SK-N-SH (cell line): ENCODE results near the gene RNLS. TPM values are rescaled to one million over a fixed set of nuclear protein-coding genes. Genes with fewer than 3 reads are reported as not detected.

ENCODE experiments used
- CTCF ChIA-PET: fragments of 300-600, 350-600 bp; formaldehyde crosslinking; extraction: SDS; loops from one replicate; lab custom pipeline; 2021; lab: Yijun Ruan, JAX
- POLR2A ChIA-PET: fragments of 350-600 bp; sonication (Branson Sonifier 250); formaldehyde crosslinking; extraction: SDS; loops from one replicate; lab custom pipeline; 2020; ENCODE audit warnings: antibody characterized with exemption, inconsistent platforms; lab: Yijun Ruan, JAX
- DNase-seq: peaks from one replicate; pipeline ENCODE4 v3.0.0; 2012
- H2AFZ ChIP-seq: fragments of 200-600 bp; sonication (generic); 2 replicates; pipeline ENCODE4 v1.8.1; 2016; ENCODE audit warnings: antibody characterized with exemption, mild to moderate bottlenecking, low read depth
- H3F3A ChIP-seq: fragments of 200-600 bp; sonication (generic); replicated peaks from 2 replicates; pipeline ENCODE3; 2016; ENCODE audit warnings: antibody characterized with exemption, mild to moderate bottlenecking; ENCODE audit not compliant: insufficient read depth
- H3K27ac ChIP-seq, 2 experiments: fragments of 200-500 bp in 1 of 2; fragments of 200-600 bp in 1 of 2; sonication (Bioruptor generic) in 1 of 2; sonication (generic), shearing (Covaris generic) in 1 of 2; 2 replicates each; pipeline versions ENCODE4 v1.5.1 to v1.6.1; 2014 to 2016; ENCODE audit warnings: low read depth in 2 of 2, inconsistent platforms in 1 of 2, low read length in 1 of 2, mild to moderate bottlenecking in 1 of 2, mixed read lengths in 1 of 2
- H3K27me3 ChIP-seq: fragments of 200-600 bp; sonication (generic), shearing (Covaris generic); 2 replicates; pipeline ENCODE4 v1.6.1; 2016; ENCODE audit warnings: mixed run types; ENCODE audit not compliant: insufficient read depth
- H3K36me3 ChIP-seq, 2 experiments: fragments of 200-500 bp in 1 of 2; fragments of 200-600 bp in 1 of 2; sonication (Bioruptor generic) in 1 of 2; sonication (generic) in 1 of 2; replicated peaks in 1 of 2; 2 replicates each; pipeline versions ENCODE3 to v1.5.1; 2014 to 2016; ENCODE audit warnings: low read length in 1 of 2, mild to moderate bottlenecking in 1 of 2; ENCODE audit not compliant: insufficient read depth in 2 of 2, control insufficient read depth in 1 of 2
- H3K4me1 ChIP-seq, 2 experiments: fragments of 200-500 bp in 1 of 2; fragments of 200-600 bp in 1 of 2; sonication (Bioruptor generic) in 1 of 2; sonication (generic), shearing (Covaris generic) in 1 of 2; 2 replicates each; pipeline versions ENCODE4 v1.5.1 to v1.6.1; 2014 to 2016; ENCODE audit warnings: low read depth in 1 of 2, low read length in 1 of 2, mixed run types in 1 of 2; ENCODE audit not compliant: insufficient read depth in 2 of 2, control insufficient read depth in 1 of 2
- H3K4me2 ChIP-seq: fragments of 200-600 bp; sonication (generic), shearing (Covaris generic); 2 replicates; pipeline ENCODE4 v1.6.1; 2017; ENCODE audit warnings: mixed run types
- H3K4me3 ChIP-seq, 2 experiments: fragments of 200-500 bp in 1 of 2; fragments of 200-600 bp in 1 of 2; sonication (Bioruptor generic) in 1 of 2; sonication (generic), shearing (Covaris generic) in 1 of 2; 2 replicates each; pipeline versions ENCODE4 v1.5.1 to v1.8.1; 2014 to 2016; ENCODE audit warnings: low read depth in 2 of 2, inconsistent platforms in 1 of 2, low read length in 1 of 2, mild to moderate bottlenecking in 1 of 2, mixed read lengths in 1 of 2, moderate library complexity in 1 of 2
- H3K79me2 ChIP-seq: fragments of 200-600 bp; sonication (generic); 2 replicates; pipeline ENCODE4 v1.8.1; 2017; ENCODE audit warnings: mild to moderate bottlenecking; ENCODE audit not compliant: insufficient read depth
- H3K9ac ChIP-seq: fragments of 200-600 bp; sonication (generic); 2 replicates; pipeline ENCODE4 v1.6.1; 2017; ENCODE audit warnings: mixed run types
- H3K9me2 ChIP-seq: fragments of 200-600 bp; sonication (generic); 2 replicates; pipeline ENCODE4 v1.6.1; 2017; ENCODE audit warnings: mixed run types
- H3K9me3 ChIP-seq: fragments of 200-600 bp; sonication (generic); 2 replicates; pipeline ENCODE4 v1.6.1; 2017; ENCODE audit warnings: mixed run types, mild to moderate bottlenecking, moderate library complexity
- H4K20me1 ChIP-seq: fragments of 200-600 bp; sonication (generic); 2 replicates; pipeline ENCODE4 v1.6.1; 2017; ENCODE audit warnings: mild to moderate bottlenecking, mixed run types; ENCODE audit not compliant: insufficient read depth
- CHD2 ChIP-seq: fragments of 150-350 bp; IDR thresholded peaks from 2 replicates; pipeline ENCODE4 v1.6.1; 2018; ENCODE audit warnings: low read length; ENCODE audit not compliant: partially characterized antibody
- FOSL2 ChIP-seq: IDR thresholded peaks from 2 replicates; pipeline ENCODE4 v1.4.0; 2012; ENCODE audit warnings: low read depth, mild to moderate bottlenecking, moderate library complexity, borderline replicate concordance
- FOXJ3 ChIP-seq: sonication (generic); formaldehyde crosslinking; IDR thresholded peaks from 2 replicates; pipeline ENCODE4 v1.5.1; 2020; ENCODE audit warnings: mild to moderate bottlenecking, missing genetic modification reagents
- FOXM1 ChIP-seq: IDR thresholded peaks from 2 replicates; pipeline ENCODE4 v1.4.0; 2012; ENCODE audit warnings: low read depth, mild to moderate bottlenecking
- GATA2 ChIP-seq: sonication (generic); formaldehyde crosslinking; IDR thresholded peaks from 2 replicates; pipeline ENCODE4 v1.5.0; 2020; ENCODE audit warnings: mild to moderate bottlenecking, missing genetic modification reagents
- JUND ChIP-seq: IDR thresholded peaks from 2 replicates; pipeline ENCODE4 v1.4.0; 2012
- MAX ChIP-seq: IDR thresholded peaks from 2 replicates; pipeline ENCODE4 v1.4.0; 2012; ENCODE audit warnings: low read depth
- MEF2A ChIP-seq: IDR thresholded peaks from 2 replicates; pipeline ENCODE4 v1.4.0; 2012; ENCODE audit warnings: low read depth, borderline replicate concordance
- NFIC ChIP-seq: IDR thresholded peaks from 2 replicates; pipeline ENCODE4 v1.4.0; 2012; ENCODE audit warnings: borderline replicate concordance
- PBX3 ChIP-seq: IDR thresholded peaks from 2 replicates; pipeline ENCODE4; 2012
- RCOR1 ChIP-seq: fragments of 150-350 bp; IDR thresholded peaks from 2 replicates; pipeline ENCODE4 v1.6.1; 2017; ENCODE audit warnings: antibody characterized with exemption, low read length
- REST ChIP-seq: IDR thresholded peaks from 2 replicates; pipeline ENCODE4 v1.6.1; 2012; ENCODE audit warnings: mild to moderate bottlenecking, low read depth, low read length, moderate library complexity
- RFX5 ChIP-seq: IDR thresholded peaks from 2 replicates; pipeline ENCODE4 v1.6.1; 2012; ENCODE audit warnings: mild to moderate bottlenecking, improper control_type of control experiment, low read length
- SMC3 ChIP-seq: IDR thresholded peaks from 2 replicates; pipeline ENCODE4 v1.6.1; 2012; ENCODE audit warnings: low read depth, low read length, improper control_type of control experiment
- TAF1 ChIP-seq: IDR thresholded peaks from 2 replicates; pipeline ENCODE4 v1.6.1; 2012; ENCODE audit warnings: low read depth, mild to moderate bottlenecking, low read length, moderate library complexity, borderline replicate concordance
- TEAD4 ChIP-seq: IDR thresholded peaks from 2 replicates; pipeline ENCODE4 v1.4.0; 2012; ENCODE audit warnings: mild to moderate bottlenecking, borderline replicate concordance; ENCODE audit not compliant: insufficient read depth
- USF1 ChIP-seq: IDR thresholded peaks from 2 replicates; pipeline ENCODE4 v1.4.0; 2012; ENCODE audit warnings: low read depth, borderline replicate concordance
- YY1 ChIP-seq: IDR thresholded peaks from 2 replicates; pipeline ENCODE4 v1.4.0; 2012; ENCODE audit warnings: low read depth, mild to moderate bottlenecking
- ZBTB33 ChIP-seq: IDR thresholded peaks from 2 replicates; pipeline ENCODE4 v1.4.0; 2012; ENCODE audit warnings: low read depth, borderline replicate concordance
- WGBS: methylation state at CpG from one replicate; pipeline ENCODE4 v1.1.6; 2017; ENCODE audit warnings: low lambda C conversion rate; 5-methylcytosine and 5-hydroxymethylcytosine counted together
- polyA plus RNA-seq, 3 experiments: library from polyadenylated mRNA; depleted of rRNA; stranded (reverse); fragments of >200 nt; gene quantifications; 2 replicates each; pipeline ENCODE4 v1.2.3, GENCODE V29; 2012
- TF ChIP-seq, protein P1 (sequence below): fragments of 200-600 bp; sonication (generic); IDR thresholded peaks from 2 replicates; pipeline ENCODE4 v1.6.1; 2017; ENCODE audit warnings: antibody characterized with exemption, mild to moderate bottlenecking, moderate library complexity

Gene RNLS
- polyA plus RNA-seq, 1 of the 3 experiments (the other 2 are of a cell fraction) = not detected

DNA sequence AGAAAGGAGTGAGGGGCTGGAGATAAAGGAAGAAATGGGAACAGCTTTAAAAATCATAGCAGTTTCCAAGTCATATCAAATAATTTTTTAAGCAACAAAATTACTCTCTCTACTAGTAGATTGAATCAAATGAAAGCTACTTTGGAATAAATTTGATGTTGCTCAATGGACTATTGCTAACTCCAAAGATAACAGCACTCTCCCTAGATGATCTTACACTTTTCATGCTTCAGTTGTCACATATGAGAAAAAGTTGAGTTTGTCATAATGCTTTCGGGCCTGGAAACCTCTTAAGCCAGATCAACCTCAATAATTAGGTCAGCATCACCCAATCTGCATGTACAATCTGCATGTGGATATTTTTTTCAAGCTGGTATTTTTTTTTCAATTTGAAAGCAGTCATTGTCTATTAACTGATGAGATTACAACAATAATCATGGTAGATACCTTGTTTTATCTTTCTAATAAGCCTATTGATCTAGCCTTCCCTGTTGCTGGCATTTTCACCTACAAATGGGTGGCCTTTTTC is 34.7 kb upstream of the RNLS start (continued):
- TF ChIP-seq RCOR1 (peak; percentile 74; the same call in 1 of the 2 replicates), TAF1 (no peak)

GRCh38 chr10:88616250-88616977 is 33.3 kb upstream of the RNLS start:
- Histone ChIP-seq H3K9me2 (no peaks in the 10 kb centered on the region), H3K4me1 (peaks cover 0 to 4% of the 10 kb centered on the region in 2 experiments; a peak in 2 of 4 replicates), H3K4me3 (no peak overlapping the region), H3K27ac (no peak overlapping the region), H4K20me1 (no peaks in the 10 kb centered on the region), H3K9me3 (peaks cover 9% of the 10 kb centered on the region; the same call in 1 of the 2 replicates), H3K27me3 (no peaks in the 10 kb centered on the region), H3K36me3 (no peaks in the 10 kb centered on the region), H3K79me2 (no peaks in the 10 kb centered on the region), H3F3A (no peaks in the 10 kb centered on the region), H3K4me2 (no peak overlapping the region), H3K9ac (no peak overlapping the region), H2AFZ (no peak overlapping the region)
- ChIA-PET POLR2A (no interaction called here), CTCF (interaction anchor here (1.3 to 2.1 kb wide), 3 partner anchors 71 to 601 kb away, joined by 3 to 7 read pairs (median 4); no protein-coding TSS in a partner anchor)
- 88% methylated on average over 10 of the region's 18 CpGs for WGBS
- DNase-seq = no peak
- TF ChIP-seq ZBTB33 = no peak
- TF ChIP-seq, protein P1, sequence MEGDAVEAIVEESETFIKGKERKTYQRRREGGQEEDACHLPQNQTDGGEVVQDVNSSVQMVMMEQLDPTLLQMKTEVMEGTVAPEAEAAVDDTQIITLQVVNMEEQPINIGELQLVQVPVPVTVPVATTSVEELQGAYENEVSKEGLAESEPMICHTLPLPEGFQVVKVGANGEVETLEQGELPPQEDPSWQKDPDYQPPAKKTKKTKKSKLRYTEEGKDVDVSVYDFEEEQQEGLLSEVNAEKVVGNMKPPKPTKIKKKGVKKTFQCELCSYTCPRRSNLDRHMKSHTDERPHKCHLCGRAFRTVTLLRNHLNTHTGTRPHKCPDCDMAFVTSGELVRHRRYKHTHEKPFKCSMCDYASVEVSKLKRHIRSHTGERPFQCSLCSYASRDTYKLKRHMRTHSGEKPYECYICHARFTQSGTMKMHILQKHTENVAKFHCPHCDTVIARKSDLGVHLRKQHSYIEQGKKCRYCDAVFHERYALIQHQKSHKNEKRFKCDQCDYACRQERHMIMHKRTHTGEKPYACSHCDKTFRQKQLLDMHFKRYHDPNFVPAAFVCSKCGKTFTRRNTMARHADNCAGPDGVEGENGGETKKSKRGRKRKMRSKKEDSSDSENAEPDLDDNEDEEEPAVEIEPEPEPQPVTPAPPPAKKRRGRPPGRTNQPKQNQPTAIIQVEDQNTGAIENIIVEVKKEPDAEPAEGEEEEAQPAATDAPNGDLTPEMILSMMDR = no peak
- TF ChIP-seq FOXJ3 (CRISPR knock-in tag) = no peak
- TF ChIP-seq GATA2 (CRISPR knock-in tag) = no peak
- no peak for TF ChIP-seq YY1
- TF ChIP-seq FOSL2 = no peak
- no peak for TF ChIP-seq USF1
- TF ChIP-seq TEAD4 = no peak
- TF ChIP-seq NFIC = no peak
- no peak for TF ChIP-seq PBX3
- no peak for TF ChIP-seq REST
- TF ChIP-seq JUND = no peak
- no peak for TF ChIP-seq SMC3
- no peak for TF ChIP-seq MEF2A
- no peak for TF ChIP-seq FOXM1
- no peak for TF ChIP-seq TAF1
- TF ChIP-seq RCOR1 = no peak
- TF ChIP-seq MAX = no peak
- TF ChIP-seq CHD2 = no peak
- no peak for TF ChIP-seq RFX5
